ENCODE results near the gene INA. TPM values are rescaled to one million over a fixed set of nuclear protein-coding genes. Genes with fewer than 3 reads are reported as not detected.

INA gene
- total RNA-seq, 2 donors from 2014 or later, result 3.3 to 3.4 TPM

- peak overlapping the region; percentile 35 for H3K4me3 Mint-ChIP-seq
- H3K27ac ChIP-seq (ENCODE audit: low read depth, low read length), result peak overlapping the region; percentile 73
- 7 to 14% methylated on average over 4 to 14 of the region's 14 CpGs for WGBS, 2 experiments (ENCODE audit: insufficient coverage in 1 of 2, insufficient read length in 1 of 2)
These were observed 4.8 kb downstream of the INA start for GRCh38 chr10:103281753-103282152.

GRCh38 chr10:103282961-103283360 is 6.0 kb downstream of the INA start:
- Mint-ChIP-seq H3K4me3 (no peak overlapping the region), H3K9me3 (peaks cover 2% of the 10 kb centered on the region), H3K27me3 (ENCODE audit: insufficient read depth) (peaks cover 34% of the 10 kb centered on the region), H3K27ac (no peak overlapping the region), H3K36me3 (ENCODE audit: low read depth) (no peaks in the 10 kb centered on the region), H3K4me1 (peaks cover 9% of the 10 kb centered on the region)
- H3K36me3 ChIP-seq (ENCODE audit: control insufficient read depth, insufficient read depth, low read length), result no peaks in the 10 kb centered on the region
- no peak overlapping the region for H3K27ac ChIP-seq (ENCODE audit: low read depth, low read length)
- H3K9me3 ChIP-seq (ENCODE audit: control insufficient read depth, low read length), result no peaks in the 10 kb centered on the region
- no peak for DNase-seq
- H3K4me3 ChIP-seq (ENCODE audit: low read length), result no peak overlapping the region
- H3K4me1 ChIP-seq (ENCODE audit: control insufficient read depth, insufficient read depth, low read length), result no peaks in the 10 kb centered on the region
- no peak overlapping the region for H3K9ac ChIP-seq (ENCODE audit: extremely low read depth, low read length, poor library complexity, severe bottlenecking)
- TF ChIP-seq CTCF (conservative IDR thresholded peaks at IDR 0.05), result no peak
- 100% methylated on average over 1 of the region's 1 CpG for WGBS, 2 experiments (ENCODE audit: insufficient coverage in 1 of 2, insufficient read length in 1 of 2)
- H3K27me3 ChIP-seq (ENCODE audit: control insufficient read depth, insufficient read depth, low read length, poor library complexity, severe bottlenecking), result peaks cover 33% of the 10 kb centered on the region

More at GRCh38 chr10:103281753-103282152, 4.8 kb downstream of the INA start:
- Histone ChIP-seq H3K27me3 (ENCODE audit: control insufficient read depth, insufficient read depth, low read length, poor library complexity, severe bottlenecking) (peaks cover 45% of the 10 kb centered on the region), H3K9me3 (ENCODE audit: control insufficient read depth, low read length) (no peaks in the 10 kb centered on the region), H3K4me1 (ENCODE audit: control insufficient read depth, insufficient read depth, low read length) (no peaks in the 10 kb centered on the region), H3K36me3 (ENCODE audit: control insufficient read depth, insufficient read depth, low read length) (no peaks in the 10 kb centered on the region), H3K4me3 (ENCODE audit: low read length) (peak overlapping the region; percentile 16), H3K9ac (ENCODE audit: extremely low read depth, low read length, poor library complexity, severe bottlenecking) (no peak overlapping the region)
- no peak for TF ChIP-seq CTCF (conservative IDR thresholded peaks at IDR 0.05)
- peaks cover 46% of the 10 kb centered on the region for H3K27me3 Mint-ChIP-seq (ENCODE audit: insufficient read depth)
- peaks cover 9% of the 10 kb centered on the region for H3K4me1 Mint-ChIP-seq
- no peak overlapping the region for H3K27ac Mint-ChIP-seq
- H3K36me3 Mint-ChIP-seq (ENCODE audit: low read depth), result no peaks in the 10 kb centered on the region
- peak; percentile 93 for DNase-seq
- peaks cover 2% of the 10 kb centered on the region for H3K9me3 Mint-ChIP-seq

- no peak for DNase-seq
- no peak for TF ChIP-seq CTCF (conservative IDR thresholded peaks at IDR 0.05)
- H3K9me3 Mint-ChIP-seq, result no peaks in the 10 kb centered on the region
- Histone ChIP-seq H3K4me1 (ENCODE audit: control insufficient read depth, insufficient read depth, low read length) (no peaks in the 10 kb centered on the region), H3K9me3 (ENCODE audit: control insufficient read depth, low read length) (no peaks in the 10 kb centered on the region), H3K9ac (ENCODE audit: extremely low read depth, low read length, poor library complexity, severe bottlenecking) (no peak overlapping the region), H3K36me3 (ENCODE audit: control insufficient read depth, insufficient read depth, low read length) (no peaks in the 10 kb centered on the region), H3K27ac (ENCODE audit: low read depth, low read length) (no peak overlapping the region), H3K4me3 (ENCODE audit: low read length) (no peak overlapping the region), H3K27me3 (ENCODE audit: control insufficient read depth, insufficient read depth, low read length, poor library complexity, severe bottlenecking) (peaks cover 21% of the 10 kb centered on the region)
- H3K27me3 Mint-ChIP-seq (ENCODE audit: insufficient read depth), result peaks cover 22% of the 10 kb centered on the region
- no peak overlapping the region for H3K4me3 Mint-ChIP-seq
- H3K36me3 Mint-ChIP-seq (ENCODE audit: low read depth), result no peaks in the 10 kb centered on the region
- H3K4me1 Mint-ChIP-seq, result peaks cover 9% of the 10 kb centered on the region
- H3K27ac Mint-ChIP-seq, result no peak overlapping the region
- WGBS, 2 experiments (ENCODE audit: insufficient coverage in 1 of 2, insufficient read length in 1 of 2), result 84 to 92% methylated on average over 5 to 9 of the region's 11 CpGs
These were observed 7.2 kb downstream of the INA start for GRCh38 chr10:103284170-103284569.
